Fibroblast of villous mesenchyme (primary cell): Measurements from ENCODE around the gene TTC7B. TPM values are rescaled to one million over a fixed set of nuclear protein-coding genes. Genes with fewer than 3 reads are reported as not detected.

Experiments used
- DNase-seq: peaks from one replicate; pipeline ENCODE4 v3.0.0-alpha.2; 2010; ENCODE audit warnings: low read depth
- H3K4me3 ChIP-seq: 2 replicates; pipeline ENCODE4 v1.5.1; 2011; ENCODE audit warnings: low read depth, mild to moderate bottlenecking, low read length
- CTCF ChIP-seq: IDR thresholded peaks from 2 replicates; pipeline ENCODE4 v1.5.1; 2012; ENCODE audit warnings: low read depth, mild to moderate bottlenecking, low read length; ENCODE audit not compliant: insufficient read depth
- total RNA-seq: library from RNA; depleted of rRNA; stranded (reverse); fragments of >200 nt; gene quantifications from 2 replicates; pipeline ENCODE4 v1.2.3, GENCODE V29; 2012

The TTC7B gene
- total RNA-seq, 1 donor = 16.8 TPM

- H3K4me3 ChIP-seq = no peak overlapping the region
- no peak for TF ChIP-seq CTCF
- no peak for DNase-seq
These were observed 301.7 kb downstream of the TTC7B start for GRCh38 chr14:90514566-90514965.

GRCh38 chr14:90514015-90514398 lies 302.2 kb downstream of the TTC7B start:
- TF ChIP-seq CTCF = no peak
- no peak for DNase-seq
- no peak overlapping the region for H3K4me3 ChIP-seq

- no peak for TF ChIP-seq CTCF
- H3K4me3 ChIP-seq = no peak overlapping the region
- DNase-seq = no peak
These were observed 302.8 kb downstream of the TTC7B start for GRCh38 chr14:90513161-90514014.

- DNase-seq = no peak
- no peak overlapping the region for H3K4me3 ChIP-seq
- TF ChIP-seq CTCF = no peak
These were observed 303.8 kb downstream of the TTC7B start for GRCh38 chr14:90512329-90512991.

DNA sequence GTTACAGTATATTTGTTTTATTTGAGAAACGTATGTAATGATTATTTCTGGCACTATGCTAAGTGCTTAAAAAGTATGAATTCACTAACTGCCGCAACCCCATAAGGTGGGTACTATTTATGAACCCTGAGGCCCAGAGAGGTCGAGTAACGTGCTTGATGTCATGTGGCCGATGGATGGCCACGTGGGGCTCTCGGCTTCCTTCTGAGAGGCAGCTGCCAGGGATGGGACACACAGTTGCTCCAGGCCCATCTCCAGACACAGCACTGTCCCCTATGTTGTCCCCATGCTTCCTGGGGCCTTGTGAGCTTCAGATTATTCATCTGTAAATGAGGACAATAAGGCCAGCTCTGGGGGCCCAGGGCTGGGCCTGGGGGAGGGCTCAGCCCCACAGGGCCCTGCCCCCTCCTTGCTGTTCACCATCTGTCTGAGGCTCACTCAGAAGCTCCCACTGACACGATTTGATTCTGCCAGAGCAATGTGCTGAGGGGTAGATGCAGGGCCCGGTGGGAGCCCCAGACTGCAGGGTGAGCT lies 304.4 kb downstream of the TTC7B start:
- H3K4me3 ChIP-seq = no peak overlapping the region
- no peak for TF ChIP-seq CTCF
- no peak for DNase-seq

DNA sequence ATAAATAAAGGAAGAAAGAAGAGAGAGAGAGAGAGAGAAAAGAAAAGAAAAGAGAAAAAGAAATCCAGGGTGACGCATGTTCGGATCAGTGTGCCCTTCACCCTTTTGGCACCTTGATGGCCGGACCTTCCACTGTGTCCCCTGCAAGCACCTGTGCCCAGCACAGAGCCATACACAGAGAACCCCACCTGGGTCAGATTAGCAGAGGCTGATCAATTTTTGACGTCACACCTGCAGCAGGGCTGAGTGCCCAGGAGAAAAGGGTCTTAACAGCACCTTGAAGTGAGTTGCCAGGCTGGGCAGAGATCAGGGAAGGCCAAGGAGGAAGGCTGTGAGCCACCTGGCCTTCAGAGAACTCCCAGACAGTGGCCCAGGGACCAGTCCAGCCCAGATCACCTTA lies 305.0 kb downstream of the TTC7B start:
- TF ChIP-seq CTCF = no peak
- H3K4me3 ChIP-seq = no peak overlapping the region
- no peak for DNase-seq
